ENCODE results near the gene ZNF385A.

Gene ZNF385A

GRCh38 chr12:54358945-54359761 lies 25.4 kb downstream of the ZNF385A start (continued):
- TF ChIP-seq PRDM6 (tag by site-specific recombination; IDR thresholded peaks at IDR 0.05) (no peak; the same call in 1 of the 2 replicates), SALL2 (tag by site-specific recombination; IDR thresholded peaks at IDR 0.05; ENCODE audit: borderline replicate concordance) (no peak), ZNF704 (tag by site-specific recombination; IDR thresholded peaks at IDR 0.05) (no peak), YY2 (tag by site-specific recombination; IDR thresholded peaks at IDR 0.05) (peak; percentile 47; the same call in 1 of the 2 replicates), ZNF324 (tag by site-specific recombination; IDR thresholded peaks at IDR 0.05) (peak; percentile 99), EGR2 (tag by site-specific recombination; IDR thresholded peaks at IDR 0.05; ENCODE audit: low read depth) (peak; percentile 51; the same call in 1 of the 2 replicates), ZNF544 (tag by site-specific recombination; IDR thresholded peaks at IDR 0.05) (no peak), IKZF3 (tag by site-specific recombination; IDR thresholded peaks at IDR 0.05) (peak; percentile 95), ZNF639 (tag by site-specific recombination; IDR thresholded peaks at IDR 0.05) (peak; percentile 99), KLF8 (tag by site-specific recombination; IDR thresholded peaks at IDR 0.05) (peak; percentile 100), REST (tag by site-specific recombination; IDR thresholded peaks at IDR 0.05) (no peak; the same call in none of the 2 replicates), ZNF654 (tag by site-specific recombination; IDR thresholded peaks at IDR 0.05; ENCODE audit: low read depth) (peak; percentile 36; the same call in 1 of the 2 replicates), ZNF133 (tag by site-specific recombination; IDR thresholded peaks at IDR 0.05) (no peak), ZNF555 (tag by site-specific recombination; conservative IDR thresholded peaks at IDR 0.05) (no peak), ZNF843 (tag by site-specific recombination; IDR thresholded peaks at IDR 0.05) (peak; percentile 99), ZNF16 (tag by site-specific recombination; IDR thresholded peaks at IDR 0.05; ENCODE audit: low read depth) (no peak), ZNF280C (tag by site-specific recombination; IDR thresholded peaks at IDR 0.05) (no peak), ZSCAN16 (tag by site-specific recombination; IDR thresholded peaks at IDR 0.05) (0 out of 2 replicates have a peak, but pooled peaks have one; percentile 18), ZFHX2 (tag by site-specific recombination; conservative IDR thresholded peaks at IDR 0.05) (peak; percentile 71), ZSCAN4 (tag by site-specific recombination; IDR thresholded peaks at IDR 0.05) (peak; percentile 47; the same call in 1 of the 2 replicates), FEZF1 (tag by site-specific recombination; IDR thresholded peaks at IDR 0.05) (peak; percentile 100)
- TF ChIP-seq, protein P1, sequence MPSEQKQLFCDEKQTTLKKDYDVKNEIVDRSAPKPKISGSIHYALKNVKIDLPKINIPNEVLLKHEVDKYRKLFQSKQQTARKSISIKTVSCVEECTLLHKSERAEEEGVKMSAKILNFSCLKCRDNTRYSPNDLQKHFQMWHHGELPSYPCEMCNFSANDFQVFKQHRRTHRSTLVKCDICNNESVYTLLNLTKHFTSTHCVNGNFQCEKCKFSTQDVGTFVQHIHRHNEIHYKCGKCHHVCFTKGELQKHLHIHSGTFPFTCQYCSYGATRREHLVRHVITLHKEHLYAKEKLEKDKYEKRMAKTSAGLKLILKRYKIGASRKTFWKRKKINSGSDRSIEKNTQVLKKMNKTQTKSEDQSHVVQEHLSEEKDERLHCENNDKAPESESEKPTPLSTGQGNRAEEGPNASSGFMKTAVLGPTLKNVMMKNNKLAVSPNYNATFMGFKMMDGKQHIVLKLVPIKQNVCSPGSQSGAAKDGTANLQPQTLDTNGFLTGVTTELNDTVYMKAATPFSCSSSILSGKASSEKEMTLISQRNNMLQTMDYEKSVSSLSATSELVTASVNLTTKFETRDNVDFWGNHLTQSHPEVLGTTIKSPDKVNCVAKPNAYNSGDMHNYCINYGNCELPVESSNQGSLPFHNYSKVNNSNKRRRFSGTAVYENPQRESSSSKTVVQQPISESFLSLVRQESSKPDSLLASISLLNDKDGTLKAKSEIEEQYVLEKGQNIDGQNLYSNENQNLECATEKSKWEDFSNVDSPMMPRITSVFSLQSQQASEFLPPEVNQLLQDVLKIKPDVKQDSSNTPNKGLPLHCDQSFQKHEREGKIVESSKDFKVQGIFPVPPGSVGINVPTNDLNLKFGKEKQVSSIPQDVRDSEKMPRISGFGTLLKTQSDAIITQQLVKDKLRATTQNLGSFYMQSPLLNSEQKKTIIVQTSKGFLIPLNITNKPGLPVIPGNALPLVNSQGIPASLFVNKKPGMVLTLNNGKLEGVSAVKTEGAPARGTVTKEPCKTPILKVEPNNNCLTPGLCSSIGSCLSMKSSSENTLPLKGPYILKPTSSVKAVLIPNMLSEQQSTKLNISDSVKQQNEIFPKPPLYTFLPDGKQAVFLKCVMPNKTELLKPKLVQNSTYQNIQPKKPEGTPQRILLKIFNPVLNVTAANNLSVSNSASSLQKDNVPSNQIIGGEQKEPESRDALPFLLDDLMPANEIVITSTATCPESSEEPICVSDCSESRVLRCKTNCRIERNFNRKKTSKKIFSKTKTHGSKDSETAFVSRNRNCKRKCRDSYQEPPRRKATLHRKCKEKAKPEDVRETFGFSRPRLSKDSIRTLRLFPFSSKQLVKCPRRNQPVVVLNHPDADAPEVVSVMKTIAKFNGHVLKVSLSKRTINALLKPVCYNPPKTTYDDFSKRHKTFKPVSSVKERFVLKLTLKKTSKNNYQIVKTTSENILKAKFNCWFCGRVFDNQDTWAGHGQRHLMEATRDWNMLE (tag by site-specific recombination; conservative IDR thresholded peaks at IDR 0.05; ENCODE audit: low read depth) = peak; percentile 61
